Measurements from ENCODE around the gene UBE2H.

UBE2H gene

DNA sequence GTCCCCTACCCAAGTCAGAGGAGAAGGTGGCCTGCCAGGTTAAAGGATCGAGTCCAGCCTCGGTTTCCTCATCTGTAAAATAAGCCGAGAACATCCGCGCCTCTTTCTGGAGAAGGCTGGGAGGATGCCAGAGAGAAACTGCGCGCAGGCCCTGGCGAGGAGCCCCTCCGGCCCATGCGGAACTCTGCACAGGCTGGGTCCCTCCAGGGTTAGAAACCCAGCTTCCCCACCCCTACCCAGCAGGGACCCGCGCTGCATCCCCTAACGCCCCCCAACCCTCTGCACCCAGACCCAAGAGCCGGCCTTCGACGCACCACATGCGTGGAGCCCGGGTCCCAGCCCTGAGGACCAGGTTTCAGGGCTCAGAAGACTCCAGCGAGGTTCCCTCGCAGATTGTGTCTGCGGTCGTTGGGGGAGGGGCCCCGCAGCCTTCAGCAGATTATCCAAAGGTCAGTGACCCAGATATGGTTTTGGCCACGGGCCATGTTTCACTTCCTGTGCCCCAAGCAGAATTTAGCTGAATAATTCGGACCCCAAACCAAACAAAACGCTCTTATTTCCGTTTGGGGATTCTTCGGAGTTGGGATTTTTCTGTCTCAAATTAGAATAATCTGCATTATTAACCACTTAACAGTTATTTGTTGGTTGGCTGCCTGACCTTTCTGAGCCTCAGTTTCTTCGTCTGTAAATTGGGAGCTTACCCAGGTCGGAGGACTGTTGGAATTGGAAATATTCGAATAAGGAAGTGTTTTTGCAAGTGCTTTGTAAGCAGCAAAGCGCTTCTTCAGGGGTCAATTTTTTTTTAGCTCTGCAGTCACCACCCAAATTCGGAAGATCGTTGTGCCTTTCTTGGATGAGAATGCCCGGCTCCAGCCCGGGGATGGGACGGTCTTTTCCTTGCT lies 167.7 kb downstream of the UBE2H start:
- H3K23ac ChIP-seq (ENCODE audit: low read depth, low read length, poor library complexity), result peak overlapping the region; percentile 66
- DNase-seq (ENCODE audit: low spot score), result peak; percentile 14
- H4K91ac ChIP-seq (ENCODE audit: low read depth, low read length, poor library complexity), result no peak overlapping the region
- H3K18ac ChIP-seq (ENCODE audit: low read length), result peak overlapping the region; percentile 90
- H2BK15ac ChIP-seq (ENCODE audit: low read length), result no peak overlapping the region
- H3K36me3 ChIP-seq (replicated peaks in 1 of 2; ENCODE audit: control insufficient read depth in 2 of 2, insufficient read depth in 2 of 2, low read length in 2 of 2), result no peaks in the 10 kb centered on the region
- H3K4me3 ChIP-seq (ENCODE audit: low read length in 2 of 2), result peak overlapping the region in 1 of 2 donors; percentile 61
- peaks cover 2 to 16% of the 10 kb centered on the region in 2 donors for H3K4me1 ChIP-seq (ENCODE audit: control insufficient read depth in 2 of 2, insufficient read depth in 1 of 2, low read depth in 1 of 2, low read length in 2 of 2)
- H3K14ac ChIP-seq (ENCODE audit: low read length), result no peak overlapping the region
- no peak overlapping the region for H4K8ac ChIP-seq (ENCODE audit: low read depth, low read length)
- H2AFZ ChIP-seq (ENCODE audit: low read length), result peak overlapping the region; percentile 72
- peak overlapping the region; percentile 51 for H2AK5ac ChIP-seq (ENCODE audit: low read depth, low read length)
- no peak overlapping the region for H3K27ac ChIP-seq (replicated peaks; ENCODE audit: low read length)
- peaks cover 0 to 4% of the 10 kb centered on the region in 2 donors for H3K9me3 ChIP-seq (replicated peaks in 1 of 2; ENCODE audit: control insufficient read depth in 2 of 2, insufficient read depth in 1 of 2, low read depth in 1 of 2, low read length in 2 of 2)
- H2BK12ac ChIP-seq (ENCODE audit: low read length), result peak overlapping the region; percentile 30
- no peak overlapping the region for H2BK120ac ChIP-seq (ENCODE audit: low read depth, low read length)
- H2BK5ac ChIP-seq (ENCODE audit: low read length), result no peak overlapping the region
- H3K4me2 ChIP-seq (ENCODE audit: insufficient read depth, low read length, poor library complexity, severe bottlenecking), result peak overlapping the region; percentile 63
- WGBS, 2 donors (ENCODE audit: extremely low coverage in 2 of 2, insufficient read length in 2 of 2, insufficient replicate concordance in 1 of 2), result no CpG with 5 or more reads among the region's 37 CpGs
- no peak overlapping the region for H3K4ac ChIP-seq (ENCODE audit: low read length)
- peak overlapping the region; percentile 72 for H3K9ac ChIP-seq (ENCODE audit: low read depth, low read length, poor library complexity)
- H3K27me3 ChIP-seq (ENCODE audit: control insufficient read depth in 3 of 3, insufficient read depth in 3 of 3, low read depth in 1 of 3, low read length in 3 of 3), result peaks cover 53 to 97% (median 76%) of the 10 kb centered on the region in 3 experiments
- H3K79me1 ChIP-seq (ENCODE audit: low read depth, low read length), result no peaks in the 10 kb centered on the region

DNA sequence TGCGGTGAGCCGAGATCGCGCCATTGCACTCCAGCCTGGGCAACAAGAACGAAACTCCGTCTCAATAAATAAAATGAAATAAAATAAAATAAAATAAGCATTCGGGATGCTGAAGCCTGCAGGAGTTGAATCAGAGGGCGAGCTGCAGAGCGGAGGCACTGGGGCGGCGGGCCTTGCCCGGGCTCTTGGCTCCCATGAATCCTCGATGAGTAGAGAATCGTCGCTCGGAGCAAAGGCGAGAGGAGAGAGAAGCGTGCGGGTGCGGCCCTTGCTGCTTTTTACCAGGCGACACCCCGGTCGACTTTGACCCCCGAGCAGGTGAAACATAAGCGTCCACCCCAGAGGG lies 168.3 kb downstream of the UBE2H start:
- Histone ChIP-seq H2BK12ac (ENCODE audit: low read length) (no peak overlapping the region), H3K4me2 (ENCODE audit: insufficient read depth, low read length, poor library complexity, severe bottlenecking) (no peak overlapping the region), H3K9ac (ENCODE audit: low read depth, low read length, poor library complexity) (no peak overlapping the region), H3K36me3 (replicated peaks in 1 of 2; ENCODE audit: control insufficient read depth in 2 of 2, insufficient read depth in 2 of 2, low read length in 2 of 2) (no peaks in the 10 kb centered on the region), H3K18ac (ENCODE audit: low read length) (peak overlapping the region; percentile 74), H4K8ac (ENCODE audit: low read depth, low read length) (no peak overlapping the region), H3K27ac (replicated peaks; ENCODE audit: low read length) (no peak overlapping the region), H3K9me3 (replicated peaks in 1 of 2; ENCODE audit: control insufficient read depth in 2 of 2, insufficient read depth in 1 of 2, low read depth in 1 of 2, low read length in 2 of 2) (peaks cover 0 to 4% of the 10 kb centered on the region in 2 donors), H3K4ac (ENCODE audit: low read length) (no peak overlapping the region), H2BK15ac (ENCODE audit: low read length) (no peak overlapping the region), H2AFZ (ENCODE audit: low read length) (no peak overlapping the region), H2BK5ac (ENCODE audit: low read length) (no peak overlapping the region), H3K4me3 (ENCODE audit: low read length in 2 of 2) (no peak overlapping the region), H2AK5ac (ENCODE audit: low read depth, low read length) (peak overlapping the region; percentile 51), H3K4me1 (ENCODE audit: control insufficient read depth in 2 of 2, insufficient read depth in 1 of 2, low read depth in 1 of 2, low read length in 2 of 2) (peaks cover 2 to 16% of the 10 kb centered on the region in 2 donors), H3K79me1 (ENCODE audit: low read depth, low read length) (no peaks in the 10 kb centered on the region), H3K27me3 (ENCODE audit: control insufficient read depth in 3 of 3, insufficient read depth in 3 of 3, low read depth in 1 of 3, low read length in 3 of 3) (peaks cover 58 to 97% (median 81%) of the 10 kb centered on the region in 3 experiments), H4K91ac (ENCODE audit: low read depth, low read length, poor library complexity) (no peak overlapping the region), H3K23ac (ENCODE audit: low read depth, low read length, poor library complexity) (peak overlapping the region; percentile 66), H3K14ac (ENCODE audit: low read length) (no peak overlapping the region), H2BK120ac (ENCODE audit: low read depth, low read length) (no peak overlapping the region)
- DNase-seq (ENCODE audit: low spot score), result no peak
- no CpG with 5 or more reads among the region's 25 CpGs for WGBS, 2 donors (ENCODE audit: extremely low coverage in 2 of 2, insufficient read length in 2 of 2, insufficient replicate concordance in 1 of 2)

DNA sequence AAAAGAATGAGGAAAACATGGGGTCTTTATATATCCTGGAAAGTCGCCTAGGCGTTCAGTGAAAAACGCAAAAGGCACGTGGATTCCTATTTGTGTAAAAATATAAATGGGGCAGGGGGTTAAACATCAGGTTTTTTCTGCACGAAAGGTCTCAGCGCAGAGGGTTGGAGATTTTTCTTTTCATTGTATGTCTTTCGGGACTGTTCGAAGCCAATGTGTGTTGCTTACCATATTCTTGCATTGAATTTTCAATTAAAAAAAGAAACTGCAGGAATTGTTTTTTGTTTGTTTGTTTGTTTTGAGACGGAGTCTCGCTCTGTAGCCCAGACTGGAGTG lies 169.2 kb downstream of the UBE2H start:
- Histone ChIP-seq H3K18ac (ENCODE audit: low read length) (no peak overlapping the region), H3K27me3 (ENCODE audit: control insufficient read depth in 3 of 3, insufficient read depth in 3 of 3, low read depth in 1 of 3, low read length in 3 of 3) (peaks cover 66 to 97% (median 90%) of the 10 kb centered on the region in 3 experiments), H2BK120ac (ENCODE audit: low read depth, low read length) (no peak overlapping the region), H2AFZ (ENCODE audit: low read length) (no peak overlapping the region), H3K4me1 (ENCODE audit: control insufficient read depth in 2 of 2, insufficient read depth in 1 of 2, low read depth in 1 of 2, low read length in 2 of 2) (peaks cover 2 to 17% of the 10 kb centered on the region in 2 donors), H4K91ac (ENCODE audit: low read depth, low read length, poor library complexity) (no peak overlapping the region), H4K8ac (ENCODE audit: low read depth, low read length) (no peak overlapping the region), H2AK5ac (ENCODE audit: low read depth, low read length) (no peak overlapping the region), H3K4me3 (ENCODE audit: low read length in 2 of 2) (no peak overlapping the region), H3K4me2 (ENCODE audit: insufficient read depth, low read length, poor library complexity, severe bottlenecking) (no peak overlapping the region), H2BK12ac (ENCODE audit: low read length) (no peak overlapping the region), H3K27ac (replicated peaks; ENCODE audit: low read length) (no peak overlapping the region), H3K4ac (ENCODE audit: low read length) (no peak overlapping the region), H3K23ac (ENCODE audit: low read depth, low read length, poor library complexity) (no peak overlapping the region), H3K36me3 (replicated peaks in 1 of 2; ENCODE audit: control insufficient read depth in 2 of 2, insufficient read depth in 2 of 2, low read length in 2 of 2) (no peaks in the 10 kb centered on the region), H2BK5ac (ENCODE audit: low read length) (no peak overlapping the region), H2BK15ac (ENCODE audit: low read length) (no peak overlapping the region), H3K79me1 (ENCODE audit: low read depth, low read length) (no peaks in the 10 kb centered on the region), H3K14ac (ENCODE audit: low read length) (no peak overlapping the region), H3K9ac (ENCODE audit: low read depth, low read length, poor library complexity) (no peak overlapping the region), H3K9me3 (replicated peaks in 1 of 2; ENCODE audit: control insufficient read depth in 2 of 2, insufficient read depth in 1 of 2, low read depth in 1 of 2, low read length in 2 of 2) (peaks cover 0 to 6% of the 10 kb centered on the region in 2 donors)
- WGBS, 2 donors (ENCODE audit: extremely low coverage in 2 of 2, insufficient read length in 2 of 2, insufficient replicate concordance in 1 of 2), result no CpG with 5 or more reads among the region's 10 CpGs
- DNase-seq (ENCODE audit: low spot score), result no peak

DNA sequence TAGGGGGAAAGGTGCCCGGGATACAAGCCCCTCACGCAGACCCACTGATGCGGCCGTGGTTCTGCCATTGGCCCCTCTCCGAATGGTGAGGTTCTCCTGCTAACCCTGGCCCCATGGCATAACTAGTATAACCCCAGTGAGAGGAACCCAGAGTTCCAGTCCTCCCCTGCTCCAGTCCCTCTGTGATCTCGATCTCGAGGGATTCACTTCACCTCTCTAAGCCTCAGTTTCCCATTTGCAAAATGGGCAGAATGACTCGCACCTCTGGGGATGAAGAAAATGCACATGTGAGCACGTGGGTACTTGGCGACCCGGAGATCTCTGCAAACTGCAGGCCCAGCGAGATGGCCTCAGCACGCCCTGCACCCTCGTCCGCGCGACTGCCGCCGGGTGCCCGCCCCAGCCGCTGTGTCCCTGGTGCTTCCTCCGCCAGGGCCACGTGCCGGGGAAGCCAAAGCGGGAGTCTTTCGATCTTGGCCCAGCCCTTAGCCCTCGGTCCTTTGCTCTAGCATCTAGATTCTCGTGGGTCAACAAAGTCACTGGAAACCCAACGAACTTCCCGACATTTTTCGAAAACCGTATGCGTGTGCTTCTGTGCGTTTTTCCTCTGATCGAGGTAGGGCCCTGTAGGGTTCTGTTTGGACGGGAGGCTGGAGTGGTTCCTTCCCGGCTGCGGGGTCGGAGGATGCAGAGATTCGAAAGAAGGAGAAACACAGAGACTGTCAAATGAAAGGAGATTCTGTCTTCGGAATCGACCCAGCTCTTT lies 169.8 kb downstream of the UBE2H start:
- no peak overlapping the region for H4K91ac ChIP-seq (ENCODE audit: low read depth, low read length, poor library complexity)
- peak; percentile 21 for DNase-seq (ENCODE audit: low spot score)

More for the DNA sequence above, 169.8 kb downstream of the UBE2H start:
- Histone ChIP-seq H2BK15ac (ENCODE audit: low read length) (peak overlapping the region; percentile 19), H3K14ac (ENCODE audit: low read length) (no peak overlapping the region), H3K9ac (ENCODE audit: low read depth, low read length, poor library complexity) (no peak overlapping the region), H3K18ac (ENCODE audit: low read length) (no peak overlapping the region), H3K4me3 (ENCODE audit: low read length in 2 of 2) (no peak overlapping the region), H3K36me3 (replicated peaks in 1 of 2; ENCODE audit: control insufficient read depth in 2 of 2, insufficient read depth in 2 of 2, low read length in 2 of 2) (no peaks in the 10 kb centered on the region), H3K27me3 (ENCODE audit: control insufficient read depth in 3 of 3, insufficient read depth in 3 of 3, low read depth in 1 of 3, low read length in 3 of 3) (peaks cover 72 to 97% (median 95%) of the 10 kb centered on the region in 3 experiments), H3K79me1 (ENCODE audit: low read depth, low read length) (no peaks in the 10 kb centered on the region), H2BK5ac (ENCODE audit: low read length) (no peak overlapping the region), H3K27ac (replicated peaks; ENCODE audit: low read length) (no peak overlapping the region), H2AK5ac (ENCODE audit: low read depth, low read length) (peak overlapping the region; percentile 69), H3K23ac (ENCODE audit: low read depth, low read length, poor library complexity) (no peak overlapping the region), H2AFZ (ENCODE audit: low read length) (peak overlapping the region; percentile 48), H3K4me2 (ENCODE audit: insufficient read depth, low read length, poor library complexity, severe bottlenecking) (no peak overlapping the region), H2BK12ac (ENCODE audit: low read length) (no peak overlapping the region), H3K9me3 (replicated peaks in 1 of 2; ENCODE audit: control insufficient read depth in 2 of 2, insufficient read depth in 1 of 2, low read depth in 1 of 2, low read length in 2 of 2) (peaks cover 0 to 6% of the 10 kb centered on the region in 2 donors), H2BK120ac (ENCODE audit: low read depth, low read length) (no peak overlapping the region), H3K4ac (ENCODE audit: low read length) (no peak overlapping the region), H4K8ac (ENCODE audit: low read depth, low read length) (no peak overlapping the region), H3K4me1 (ENCODE audit: control insufficient read depth in 2 of 2, insufficient read depth in 1 of 2, low read depth in 1 of 2, low read length in 2 of 2) (peaks cover 2 to 17% of the 10 kb centered on the region in 2 donors)
- WGBS, 2 donors (ENCODE audit: extremely low coverage in 2 of 2, insufficient read length in 2 of 2, insufficient replicate concordance in 1 of 2), result no CpG with 5 or more reads among the region's 42 CpGs

Data from neuronal stem cell (in vitro differentiated cells).